Heart right ventricle (tissue), 16 donors: ENCODE results near the gene NCAM1. TPM values are rescaled to one million over a fixed set of nuclear protein-coding genes. Genes with fewer than 3 reads are reported as not detected.

Experiments used
- ATAC-seq, 8 donors: fragments of 200-7000 bp; cut with Tn5 transposase; one replicate each; pipeline ENCODE4 v1.9.1; 2020; ENCODE audit warnings: mild to moderate bottlenecking in 8 of 8, moderate library complexity in 8 of 8, moderate number of reproducible peaks in 1 of 8
- DNase-seq, 2 donors: peaks; one replicate each; pipeline ENCODE4 v3.0.0-alpha.2; 2020
- H3K27ac ChIP-seq, 10 donors: fragments of 200-600 bp; sonication (generic) in 2 of 10; one replicate each; pipeline versions ENCODE4 v1.5.0 to v1.8.0; 2020 to 2022; ENCODE audit warnings: mild to moderate bottlenecking in 3 of 10
- H3K27me3 ChIP-seq, 7 donors: fragments of 200-600 bp; one replicate each; pipeline ENCODE4 v1.8.0; 2021 to 2022; ENCODE audit warnings: mild to moderate bottlenecking in 2 of 7
- H3K36me3 ChIP-seq, 9 donors: fragments of 200-600 bp; sonication (generic) in 1 of 9; one replicate each; pipeline versions ENCODE4 v1.5.0 to v1.8.0; 2020 to 2022; ENCODE audit warnings: mild to moderate bottlenecking in 2 of 9
- H3K4me1 ChIP-seq, 9 donors: fragments of 200-600 bp; sonication (generic) in 1 of 9; one replicate each; pipeline versions ENCODE4 v1.5.0 to v1.8.0; 2020 to 2022; ENCODE audit warnings: mild to moderate bottlenecking in 4 of 9
- H3K4me3 ChIP-seq, 10 donors: fragments of 200-600 bp; sonication (generic) in 2 of 10; one replicate each; pipeline versions ENCODE4 v1.5.0 to v1.8.0; 2020 to 2022; ENCODE audit warnings: mild to moderate bottlenecking in 7 of 10, moderate library complexity in 2 of 10
- H3K9me3 ChIP-seq, 11 donors: fragments of 200-600 bp in 10 of 11; sonication (generic) in 2 of 11; one replicate each; pipeline versions ENCODE4 v1.5.0 to v1.8.0; 2013 to 2022; ENCODE audit warnings: mild to moderate bottlenecking in 2 of 11, control low read depth in 1 of 11, moderate library complexity in 1 of 11
- WGBS, 2 donors: extraction: QIAGEN DNeasy Blood & Tissue Kit; methylation state at CpG; one replicate each; pipeline ENCODE4 v1.1.7; 2013; ENCODE audit warnings: inconsistent platforms in 1 of 2; 5-methylcytosine and 5-hydroxymethylcytosine counted together
- intact Hi-C, 10 donors: fragments of 100-400 bp; cut with DNase I; formaldehyde crosslinking; loops; one replicate each; pipeline versions ENCODE4 v1.11.1 to v1.14.2; 2022
- polyA plus RNA-seq, 2 donors: library from polyadenylated mRNA; stranded (reverse); fragments of 200-250 nt; gene quantifications; one replicate each; pipeline ENCODE4 v1.2.3, GENCODE V29; 2013
- total RNA-seq, 10 donors: library from RNA; stranded (reverse); fragmentation: NEBNext Ultra II Directional in 3 of 10; extraction: Animal tissue kit (Norgen Biotek cat#: 25700) in 3 of 10; gene quantifications; one replicate each; pipeline versions ENCODE4 v1.2.1 to v1.2.4, GENCODE V29; 2021 to 2023
- TF ChIP-seq, protein P1 (sequence below), 9 donors: fragments of 200-600 bp; sonication (generic) in 2 of 9; IDR thresholded peaks; one replicate each; pipeline versions ENCODE4 v1.5.0 to v1.8.0; 2021 to 2022; ENCODE audit warnings: antibody characterized with exemption in 9 of 9, mild to moderate bottlenecking in 5 of 9, moderate library complexity in 1 of 9
- donor health status: Arrhythmogenic right ventricular cardiomyopathy.
- donor health status: ischemic (EF 13 %, LVEDD 7.1; RV severe dilation, severe dysfunction).
- donor health status: healthy with polysubstance abuse.
- donor health status: DM: no; HTN: yes; CAD: no.
- donor health status: DM: no; HTN: no; CAD: no.
- donor health status: ischemic (EF 25% LVEDD 6.9; RV normal size, moderate dysfunction).
- donor health status: ischemic (EF 25% LVEDD 5.7; RV mildly dilated, moderate dysfunction).
- donor health status: healthy.
- donor health status: DM: yes; HTN: yes; CAD: no.
- donor health status: Ischemic cardiomyopathy.
- donor health status: ischemic (EF 35%, LVEDD 5.7; RV mildly dilated, moderate dysfunction).
- donor health status: nonischemic (EF 11% LVEDD 7.7; RV severe dilation, severe dysfunction).
- donor health status: DM: yes; HTN: yes; CAD: no.
- donor health status: PGD.
- donor health status: ischemic (EF 29% LVEDD 5.4; RV normal size, mild dysfunction).
- donor health status: nonischemic (EF 23%, LVEDD 6.1; RV moderate dilation, normal function).

Gene NCAM1
- total and polyA plus RNA-seq, 12 donors, result 76.8 to 454 (median 328) TPM

DNA sequence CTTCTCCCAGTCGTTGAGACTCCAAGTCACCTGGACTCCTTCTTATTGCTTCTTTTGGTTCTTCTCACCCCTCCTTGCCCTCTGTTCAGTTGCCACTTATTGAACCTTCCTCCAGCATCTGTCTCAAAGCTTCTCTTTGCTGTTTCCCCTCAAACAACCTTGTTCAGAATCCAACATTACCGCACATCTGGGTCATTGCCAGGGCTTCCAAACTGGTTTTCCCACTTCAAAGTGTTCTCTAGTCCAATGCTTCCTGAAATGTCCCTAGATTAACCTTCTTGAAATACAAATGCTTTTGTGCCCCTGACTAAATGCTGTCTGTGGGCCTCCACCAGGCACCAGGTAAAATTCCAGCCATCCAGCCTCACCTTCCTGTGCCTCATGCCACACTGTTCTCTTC is 252.3 kb downstream of the NCAM1 start:
- Histone ChIP-seq H3K36me3 (peaks cover 0 to 34% (median 0%) of the 10 kb centered on the region in 9 donors), H3K9me3 (no peaks in the 10 kb centered on the region), H3K27me3 (no peaks in the 10 kb centered on the region), H3K27ac (no peak overlapping the region), H3K4me1 (peaks cover 0 to 24% (median 0%) of the 10 kb centered on the region in 9 donors), H3K4me3 (no peak overlapping the region)
- DNase-seq (no peak), ATAC-seq (no peak)
- WGBS, 2 donors, result 83 to 88% methylated on average over 2 of the region's 2 CpGs
- intact Hi-C loops, result no loop called here
- TF ChIP-seq, protein P1, sequence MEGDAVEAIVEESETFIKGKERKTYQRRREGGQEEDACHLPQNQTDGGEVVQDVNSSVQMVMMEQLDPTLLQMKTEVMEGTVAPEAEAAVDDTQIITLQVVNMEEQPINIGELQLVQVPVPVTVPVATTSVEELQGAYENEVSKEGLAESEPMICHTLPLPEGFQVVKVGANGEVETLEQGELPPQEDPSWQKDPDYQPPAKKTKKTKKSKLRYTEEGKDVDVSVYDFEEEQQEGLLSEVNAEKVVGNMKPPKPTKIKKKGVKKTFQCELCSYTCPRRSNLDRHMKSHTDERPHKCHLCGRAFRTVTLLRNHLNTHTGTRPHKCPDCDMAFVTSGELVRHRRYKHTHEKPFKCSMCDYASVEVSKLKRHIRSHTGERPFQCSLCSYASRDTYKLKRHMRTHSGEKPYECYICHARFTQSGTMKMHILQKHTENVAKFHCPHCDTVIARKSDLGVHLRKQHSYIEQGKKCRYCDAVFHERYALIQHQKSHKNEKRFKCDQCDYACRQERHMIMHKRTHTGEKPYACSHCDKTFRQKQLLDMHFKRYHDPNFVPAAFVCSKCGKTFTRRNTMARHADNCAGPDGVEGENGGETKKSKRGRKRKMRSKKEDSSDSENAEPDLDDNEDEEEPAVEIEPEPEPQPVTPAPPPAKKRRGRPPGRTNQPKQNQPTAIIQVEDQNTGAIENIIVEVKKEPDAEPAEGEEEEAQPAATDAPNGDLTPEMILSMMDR (IDR thresholded peaks at IDR 0.05), result no peak

DNA sequence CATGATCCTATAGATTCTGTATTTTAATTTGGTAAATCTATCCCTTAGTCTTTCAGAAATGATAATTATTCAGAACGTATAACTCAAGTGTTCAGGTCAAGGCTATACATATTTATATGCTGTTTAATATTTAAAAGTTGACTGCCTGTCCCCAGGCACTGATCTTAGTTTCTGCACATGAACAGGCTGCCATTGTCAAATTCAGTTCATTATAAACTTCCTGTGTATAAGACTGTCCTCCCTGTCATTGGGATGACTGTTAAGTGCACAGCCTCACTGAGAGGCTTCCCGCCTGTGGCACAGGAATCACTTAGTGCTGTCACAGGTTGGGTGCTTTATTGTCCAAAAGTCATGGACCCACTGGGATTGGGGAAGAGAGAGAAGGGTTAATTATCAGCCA is 261.0 kb downstream of the NCAM1 start:
- TF ChIP-seq, protein P1 (IDR thresholded peaks at IDR 0.05), result no peak
- ATAC-seq, result no peak
- DNase-seq, result no peak
- WGBS, 2 donors, result 91 to 93% methylated on average over 2 of the region's 2 CpGs
- intact Hi-C loops, result no loop called here
- H3K4me3 ChIP-seq, result no peak overlapping the region
- peaks cover 0 to 4% (median 0%) of the 10 kb centered on the region in 11 donors for H3K9me3 ChIP-seq
- H3K4me1 ChIP-seq, result peaks cover 0 to 11% (median 0%) of the 10 kb centered on the region in 9 donors
- H3K36me3 ChIP-seq, result peaks cover 0 to 47% (median 0%) of the 10 kb centered on the region in 9 donors
- H3K27ac ChIP-seq, result no peak overlapping the region
- no peaks in the 10 kb centered on the region for H3K27me3 ChIP-seq

DNA sequence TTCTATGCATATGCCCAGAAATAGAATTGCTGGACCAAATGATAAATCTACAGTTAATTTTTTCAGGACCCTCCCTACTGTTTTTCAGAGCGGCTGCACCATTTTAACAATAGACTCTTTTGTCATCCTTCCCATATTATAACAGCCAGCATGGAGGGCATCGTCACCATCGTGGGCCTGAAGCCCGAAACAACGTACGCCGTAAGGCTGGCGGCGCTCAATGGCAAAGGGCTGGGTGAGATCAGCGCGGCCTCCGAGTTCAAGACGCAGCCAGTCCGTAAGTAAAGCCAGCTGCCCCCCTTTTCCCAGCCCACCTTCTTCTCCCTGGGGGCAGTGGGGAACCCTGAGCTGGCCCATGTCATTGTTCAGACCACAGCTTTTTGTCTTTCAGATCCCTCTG is 273.7 kb downstream of the NCAM1 start:
- 91 to 96% methylated on average over 14 of the region's 14 CpGs for WGBS, 2 donors

DNA sequence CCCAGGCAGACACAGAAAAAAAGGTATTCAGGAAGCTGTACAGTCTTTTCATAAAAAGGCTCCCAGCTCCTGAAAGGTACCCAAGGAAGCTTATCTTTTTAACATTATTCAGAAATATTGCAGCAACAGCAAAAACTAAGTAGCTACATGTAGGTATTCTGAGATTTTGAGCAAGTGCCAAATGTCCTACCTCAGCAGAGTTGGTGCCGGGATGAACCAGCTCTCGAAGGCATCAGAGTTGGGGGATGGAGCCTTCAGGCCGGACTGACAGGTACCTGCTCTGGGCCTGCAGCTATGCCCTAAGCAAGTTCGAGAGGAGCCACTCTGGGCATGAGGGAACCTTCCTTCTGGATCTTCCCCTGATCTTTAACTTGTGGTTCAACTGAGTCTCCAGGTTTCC is 276.0 kb downstream of the NCAM1 start:
- Histone ChIP-seq H3K27me3 (no peaks in the 10 kb centered on the region), H3K9me3 (no peaks in the 10 kb centered on the region), H3K27ac (no peak overlapping the region), H3K4me3 (no peak overlapping the region), H3K36me3 (peaks cover 0 to 68% (median 4%) of the 10 kb centered on the region in 9 donors), H3K4me1 (peaks cover 0 to 1% (median under 1%) of the 10 kb centered on the region in 9 donors)
- DNase-seq (no peak), ATAC-seq (no peak)
- WGBS, 2 donors, result 89 to 94% methylated on average over 4 of the region's 4 CpGs
- TF ChIP-seq, protein P1 (IDR thresholded peaks at IDR 0.05), result no peak
- intact Hi-C loops, result no loop called here

More for the DNA sequence above, 273.7 kb downstream of the NCAM1 start:
- TF ChIP-seq, protein P1 (IDR thresholded peaks at IDR 0.05), result no peak
- DNase-seq (no peak), ATAC-seq (no peak)
- H3K36me3 ChIP-seq, result peaks cover 0 to 65% (median 4%) of the 10 kb centered on the region in 9 donors
- no peak overlapping the region for H3K27ac ChIP-seq
- H3K4me1 ChIP-seq, result no peaks in the 10 kb centered on the region
- no peak overlapping the region for H3K4me3 ChIP-seq
- intact Hi-C loops, result no loop called here
- H3K27me3 ChIP-seq, result no peaks in the 10 kb centered on the region
- no peaks in the 10 kb centered on the region for H3K9me3 ChIP-seq
